ENCODE data around the gene IFT88. TPM values are rescaled to one million over a fixed set of nuclear protein-coding genes. Genes with fewer than 3 reads are reported as not detected.

The IFT88 gene
- total and polyA plus RNA-seq, 2 of the 8 experiments (the other 6 are each of a cell fraction or from before 2014, with no cell fraction given), result 1.7 to 5.8 TPM

DNA sequence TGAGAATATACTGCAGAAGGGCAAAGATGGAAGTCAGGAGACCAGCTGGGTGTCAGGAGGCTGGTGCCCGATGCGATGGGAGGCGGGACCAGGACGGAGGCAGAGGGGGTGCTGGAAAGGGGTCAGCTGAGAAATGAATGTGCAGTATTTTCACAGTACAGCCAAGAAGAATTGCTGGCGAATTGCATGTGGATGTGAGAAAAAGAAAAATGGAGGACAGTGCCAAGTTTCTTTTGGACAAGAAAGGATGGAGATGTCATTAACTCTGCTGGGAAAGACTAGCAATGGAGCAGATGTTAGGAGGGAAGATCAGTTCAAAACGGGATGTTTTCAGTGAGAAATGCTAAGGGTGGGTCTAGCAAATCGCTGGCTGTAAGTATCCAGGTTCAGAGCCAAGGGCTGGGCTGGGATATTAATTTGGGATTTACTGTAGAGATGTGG lies 48.3 kb upstream of the IFT88 start (continued):
- TF ChIP-seq, protein P1, sequence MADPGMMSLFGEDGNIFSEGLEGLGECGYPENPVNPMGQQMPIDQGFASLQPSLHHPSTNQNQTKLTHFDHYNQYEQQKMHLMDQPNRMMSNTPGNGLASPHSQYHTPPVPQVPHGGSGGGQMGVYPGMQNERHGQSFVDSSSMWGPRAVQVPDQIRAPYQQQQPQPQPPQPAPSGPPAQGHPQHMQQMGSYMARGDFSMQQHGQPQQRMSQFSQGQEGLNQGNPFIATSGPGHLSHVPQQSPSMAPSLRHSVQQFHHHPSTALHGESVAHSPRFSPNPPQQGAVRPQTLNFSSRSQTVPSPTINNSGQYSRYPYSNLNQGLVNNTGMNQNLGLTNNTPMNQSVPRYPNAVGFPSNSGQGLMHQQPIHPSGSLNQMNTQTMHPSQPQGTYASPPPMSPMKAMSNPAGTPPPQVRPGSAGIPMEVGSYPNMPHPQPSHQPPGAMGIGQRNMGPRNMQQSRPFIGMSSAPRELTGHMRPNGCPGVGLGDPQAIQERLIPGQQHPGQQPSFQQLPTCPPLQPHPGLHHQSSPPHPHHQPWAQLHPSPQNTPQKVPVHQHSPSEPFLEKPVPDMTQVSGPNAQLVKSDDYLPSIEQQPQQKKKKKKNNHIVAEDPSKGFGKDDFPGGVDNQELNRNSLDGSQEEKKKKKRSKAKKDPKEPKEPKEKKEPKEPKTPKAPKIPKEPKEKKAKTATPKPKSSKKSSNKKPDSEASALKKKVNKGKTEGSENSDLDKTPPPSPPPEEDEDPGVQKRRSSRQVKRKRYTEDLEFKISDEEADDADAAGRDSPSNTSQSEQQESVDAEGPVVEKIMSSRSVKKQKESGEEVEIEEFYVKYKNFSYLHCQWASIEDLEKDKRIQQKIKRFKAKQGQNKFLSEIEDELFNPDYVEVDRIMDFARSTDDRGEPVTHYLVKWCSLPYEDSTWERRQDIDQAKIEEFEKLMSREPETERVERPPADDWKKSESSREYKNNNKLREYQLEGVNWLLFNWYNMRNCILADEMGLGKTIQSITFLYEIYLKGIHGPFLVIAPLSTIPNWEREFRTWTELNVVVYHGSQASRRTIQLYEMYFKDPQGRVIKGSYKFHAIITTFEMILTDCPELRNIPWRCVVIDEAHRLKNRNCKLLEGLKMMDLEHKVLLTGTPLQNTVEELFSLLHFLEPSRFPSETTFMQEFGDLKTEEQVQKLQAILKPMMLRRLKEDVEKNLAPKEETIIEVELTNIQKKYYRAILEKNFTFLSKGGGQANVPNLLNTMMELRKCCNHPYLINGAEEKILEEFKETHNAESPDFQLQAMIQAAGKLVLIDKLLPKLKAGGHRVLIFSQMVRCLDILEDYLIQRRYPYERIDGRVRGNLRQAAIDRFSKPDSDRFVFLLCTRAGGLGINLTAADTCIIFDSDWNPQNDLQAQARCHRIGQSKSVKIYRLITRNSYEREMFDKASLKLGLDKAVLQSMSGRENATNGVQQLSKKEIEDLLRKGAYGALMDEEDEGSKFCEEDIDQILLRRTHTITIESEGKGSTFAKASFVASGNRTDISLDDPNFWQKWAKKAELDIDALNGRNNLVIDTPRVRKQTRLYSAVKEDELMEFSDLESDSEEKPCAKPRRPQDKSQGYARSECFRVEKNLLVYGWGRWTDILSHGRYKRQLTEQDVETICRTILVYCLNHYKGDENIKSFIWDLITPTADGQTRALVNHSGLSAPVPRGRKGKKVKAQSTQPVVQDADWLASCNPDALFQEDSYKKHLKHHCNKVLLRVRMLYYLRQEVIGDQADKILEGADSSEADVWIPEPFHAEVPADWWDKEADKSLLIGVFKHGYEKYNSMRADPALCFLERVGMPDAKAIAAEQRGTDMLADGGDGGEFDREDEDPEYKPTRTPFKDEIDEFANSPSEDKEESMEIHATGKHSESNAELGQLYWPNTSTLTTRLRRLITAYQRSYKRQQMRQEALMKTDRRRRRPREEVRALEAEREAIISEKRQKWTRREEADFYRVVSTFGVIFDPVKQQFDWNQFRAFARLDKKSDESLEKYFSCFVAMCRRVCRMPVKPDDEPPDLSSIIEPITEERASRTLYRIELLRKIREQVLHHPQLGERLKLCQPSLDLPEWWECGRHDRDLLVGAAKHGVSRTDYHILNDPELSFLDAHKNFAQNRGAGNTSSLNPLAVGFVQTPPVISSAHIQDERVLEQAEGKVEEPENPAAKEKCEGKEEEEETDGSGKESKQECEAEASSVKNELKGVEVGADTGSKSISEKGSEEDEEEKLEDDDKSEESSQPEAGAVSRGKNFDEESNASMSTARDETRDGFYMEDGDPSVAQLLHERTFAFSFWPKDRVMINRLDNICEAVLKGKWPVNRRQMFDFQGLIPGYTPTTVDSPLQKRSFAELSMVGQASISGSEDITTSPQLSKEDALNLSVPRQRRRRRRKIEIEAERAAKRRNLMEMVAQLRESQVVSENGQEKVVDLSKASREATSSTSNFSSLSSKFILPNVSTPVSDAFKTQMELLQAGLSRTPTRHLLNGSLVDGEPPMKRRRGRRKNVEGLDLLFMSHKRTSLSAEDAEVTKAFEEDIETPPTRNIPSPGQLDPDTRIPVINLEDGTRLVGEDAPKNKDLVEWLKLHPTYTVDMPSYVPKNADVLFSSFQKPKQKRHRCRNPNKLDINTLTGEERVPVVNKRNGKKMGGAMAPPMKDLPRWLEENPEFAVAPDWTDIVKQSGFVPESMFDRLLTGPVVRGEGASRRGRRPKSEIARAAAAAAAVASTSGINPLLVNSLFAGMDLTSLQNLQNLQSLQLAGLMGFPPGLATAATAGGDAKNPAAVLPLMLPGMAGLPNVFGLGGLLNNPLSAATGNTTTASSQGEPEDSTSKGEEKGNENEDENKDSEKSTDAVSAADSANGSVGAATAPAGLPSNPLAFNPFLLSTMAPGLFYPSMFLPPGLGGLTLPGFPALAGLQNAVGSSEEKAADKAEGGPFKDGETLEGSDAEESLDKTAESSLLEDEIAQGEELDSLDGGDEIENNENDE (IDR thresholded peaks at IDR 0.05; ENCODE audit: insufficient replicate concordance, low read length), result no peak
- TF ChIP-seq SP1 (IDR thresholded peaks at IDR 0.05; ENCODE audit: low read depth, low read length) (no peak), EZH2 (IDR thresholded peaks at IDR 0.05; ENCODE audit: low read depth, low read length, severe bottlenecking) (no peak), CBX5 (IDR thresholded peaks at IDR 0.05; ENCODE audit: low read depth, low read length) (no peak), BCL11A (IDR thresholded peaks at IDR 0.05; ENCODE audit: low read depth in 2 of 2, low read length in 2 of 2) (no peak), BACH1 (IDR thresholded peaks at IDR 0.05; ENCODE audit: low read length) (no peak), CEBPB (IDR thresholded peaks at IDR 0.05; ENCODE audit: low read depth, low read length) (no peak)
- TF ChIP-seq, protein P2, sequence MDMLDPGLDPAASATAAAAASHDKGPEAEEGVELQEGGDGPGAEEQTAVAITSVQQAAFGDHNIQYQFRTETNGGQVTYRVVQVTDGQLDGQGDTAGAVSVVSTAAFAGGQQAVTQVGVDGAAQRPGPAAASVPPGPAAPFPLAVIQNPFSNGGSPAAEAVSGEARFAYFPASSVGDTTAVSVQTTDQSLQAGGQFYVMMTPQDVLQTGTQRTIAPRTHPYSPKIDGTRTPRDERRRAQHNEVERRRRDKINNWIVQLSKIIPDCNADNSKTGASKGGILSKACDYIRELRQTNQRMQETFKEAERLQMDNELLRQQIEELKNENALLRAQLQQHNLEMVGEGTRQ (IDR thresholded peaks at IDR 0.05; ENCODE audit: low read length), result no peak

Data from H1 (cell line).